ENCODE data around the gene RNASEH2B. TPM values are rescaled to one million over a fixed set of nuclear protein-coding genes. Genes with fewer than 3 reads are reported as not detected.

RNASEH2B gene
- total RNA-seq, 1 donor from 2014 or later = 23.6 TPM

DNA sequence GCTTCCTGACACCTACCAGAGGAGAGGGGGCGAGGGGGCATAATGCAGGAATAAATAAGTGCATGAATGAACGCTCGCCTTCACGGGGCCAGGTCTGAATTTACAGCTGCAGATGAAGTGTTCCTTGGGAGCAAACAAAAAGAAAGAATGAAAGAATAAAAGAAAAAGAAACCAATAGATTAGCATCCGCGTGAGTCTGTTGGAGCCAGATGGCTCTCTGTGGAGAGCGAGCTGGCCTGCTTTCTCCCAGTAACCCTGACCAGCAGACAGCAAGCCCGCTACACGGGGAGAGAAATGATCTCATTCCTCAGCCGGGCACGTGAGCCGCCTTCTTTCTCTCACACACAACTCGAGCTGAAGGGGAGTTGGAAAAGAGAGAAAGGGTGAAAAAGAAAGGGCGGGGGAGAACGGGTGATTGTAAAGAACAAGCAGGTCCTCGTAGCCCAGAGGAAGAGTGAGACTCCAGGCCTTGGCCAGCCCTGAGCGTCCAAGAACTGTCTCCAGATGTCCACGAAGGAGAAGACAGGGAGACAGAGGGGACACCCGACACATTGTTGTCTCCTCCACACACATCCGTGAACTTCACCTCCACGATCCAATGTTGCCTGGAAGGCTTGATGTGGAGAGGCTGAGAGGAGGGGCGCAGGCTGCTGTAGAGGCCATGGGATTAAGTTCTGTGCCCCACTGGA lies 81.4 kb downstream of the RNASEH2B start:
- Histone ChIP-seq H2AFZ (ENCODE audit: low read depth, low read length) (peak overlapping the region; percentile 77), H3K79me2 (ENCODE audit: insufficient read depth, low read length) (no peaks in the 10 kb centered on the region), H3K27ac (ENCODE audit: low read depth, low read length) (no peak overlapping the region), H3K9me3 (ENCODE audit: insufficient read depth, low read depth, low read length) (no peaks in the 10 kb centered on the region), H3K4me2 (ENCODE audit: low read length) (peak overlapping the region; percentile 74), H3K36me3 (ENCODE audit: insufficient read depth, low read length) (no peaks in the 10 kb centered on the region), H3K4me1 (ENCODE audit: insufficient read depth, low read length) (peaks cover 3% of the 10 kb centered on the region), H3K4me3 (ENCODE audit: insufficient read depth, low read depth, low read length) (peak overlapping the region; percentile 40), H3K9ac (ENCODE audit: low read length) (peak overlapping the region; percentile 57), H3K27me3 (ENCODE audit: insufficient read depth, low read length) (peaks cover 3% of the 10 kb centered on the region), H4K20me1 (ENCODE audit: insufficient read depth, low read length) (no peaks in the 10 kb centered on the region)
- FAIRE-seq (no peak), DNase-seq (ENCODE audit: low read depth) (peak; percentile 66)
- peak overlapping the region; percentile 1 for H3K27ac Mint-ChIP-seq (ENCODE audit: unreplicated experiment)
- H3K36me3 Mint-ChIP-seq (ENCODE audit: low read depth, unreplicated experiment) = no peaks in the 10 kb centered on the region
- peaks cover 13% of the 10 kb centered on the region for H3K27me3 Mint-ChIP-seq (ENCODE audit: low read depth, unreplicated experiment)
- peaks cover 1% of the 10 kb centered on the region for H3K4me1 Mint-ChIP-seq (ENCODE audit: low read depth, unreplicated experiment)
- TF ChIP-seq, protein P1, sequence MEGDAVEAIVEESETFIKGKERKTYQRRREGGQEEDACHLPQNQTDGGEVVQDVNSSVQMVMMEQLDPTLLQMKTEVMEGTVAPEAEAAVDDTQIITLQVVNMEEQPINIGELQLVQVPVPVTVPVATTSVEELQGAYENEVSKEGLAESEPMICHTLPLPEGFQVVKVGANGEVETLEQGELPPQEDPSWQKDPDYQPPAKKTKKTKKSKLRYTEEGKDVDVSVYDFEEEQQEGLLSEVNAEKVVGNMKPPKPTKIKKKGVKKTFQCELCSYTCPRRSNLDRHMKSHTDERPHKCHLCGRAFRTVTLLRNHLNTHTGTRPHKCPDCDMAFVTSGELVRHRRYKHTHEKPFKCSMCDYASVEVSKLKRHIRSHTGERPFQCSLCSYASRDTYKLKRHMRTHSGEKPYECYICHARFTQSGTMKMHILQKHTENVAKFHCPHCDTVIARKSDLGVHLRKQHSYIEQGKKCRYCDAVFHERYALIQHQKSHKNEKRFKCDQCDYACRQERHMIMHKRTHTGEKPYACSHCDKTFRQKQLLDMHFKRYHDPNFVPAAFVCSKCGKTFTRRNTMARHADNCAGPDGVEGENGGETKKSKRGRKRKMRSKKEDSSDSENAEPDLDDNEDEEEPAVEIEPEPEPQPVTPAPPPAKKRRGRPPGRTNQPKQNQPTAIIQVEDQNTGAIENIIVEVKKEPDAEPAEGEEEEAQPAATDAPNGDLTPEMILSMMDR (IDR thresholded peaks at IDR 0.05; ENCODE audit: insufficient read depth, low read depth, low read length) = no peak
- TF ChIP-seq EZH2 (IDR thresholded peaks at IDR 0.05; ENCODE audit: insufficient read depth, low read length) = no peak
- peaks cover 2% of the 10 kb centered on the region for H3K9me3 Mint-ChIP-seq (ENCODE audit: unreplicated experiment)
- H3K4me3 Mint-ChIP-seq (ENCODE audit: unreplicated experiment) = no peak overlapping the region

DNA sequence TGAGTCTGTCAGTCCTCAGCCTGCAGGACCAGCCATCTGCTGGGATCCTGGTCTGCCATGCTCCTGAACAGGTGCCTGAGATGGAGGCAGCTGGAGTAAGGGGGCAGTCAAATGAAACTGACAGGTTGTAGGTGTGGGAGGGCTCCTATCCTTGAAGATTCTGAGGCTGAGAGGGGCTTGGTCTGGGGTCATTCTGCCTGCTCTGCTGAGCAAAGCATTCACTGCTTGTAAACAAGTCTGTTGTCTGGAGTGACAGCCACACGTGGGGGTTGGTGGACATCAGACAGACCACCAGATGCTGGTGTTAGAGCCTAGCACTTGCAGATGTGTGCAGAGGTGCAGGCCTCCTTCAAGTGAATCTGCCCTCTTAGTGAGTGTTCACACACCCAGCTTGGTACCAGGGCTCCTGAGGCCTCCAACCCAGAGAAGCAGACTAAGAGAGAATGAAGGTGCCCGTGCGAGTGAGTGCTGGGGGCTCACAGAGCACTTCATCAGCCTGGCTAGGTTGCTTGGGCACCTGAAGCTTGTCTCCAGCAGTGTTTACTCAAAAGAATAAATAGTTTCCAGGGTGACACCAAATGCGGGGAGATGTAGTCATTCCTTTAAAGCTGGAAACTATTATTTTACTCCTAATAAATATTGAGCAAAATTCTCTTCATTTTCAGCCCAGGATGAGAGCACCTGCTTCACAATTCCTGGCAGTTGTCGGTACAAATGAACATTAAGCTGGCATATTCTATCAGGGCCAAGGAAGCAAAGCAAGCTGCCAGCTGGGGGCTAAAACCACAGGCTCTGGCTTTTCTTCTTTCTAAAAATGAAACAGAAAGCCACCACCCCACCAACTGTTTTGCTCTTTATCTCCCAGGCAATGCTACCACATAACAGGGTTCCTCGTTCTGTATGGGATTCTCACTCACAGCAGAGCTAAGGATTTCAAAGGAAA lies 82.3 kb downstream of the RNASEH2B start:
- H3K9me3 ChIP-seq (ENCODE audit: insufficient read depth, low read depth, low read length) = no peaks in the 10 kb centered on the region
- peak overlapping the region; percentile 77 for H2AFZ ChIP-seq (ENCODE audit: low read depth, low read length)
- Mint-ChIP-seq H3K4me3 (ENCODE audit: unreplicated experiment) (no peak overlapping the region), H3K27ac (ENCODE audit: unreplicated experiment) (peak overlapping the region; percentile 53), H3K27me3 (ENCODE audit: low read depth, unreplicated experiment) (peaks cover 13% of the 10 kb centered on the region), H3K36me3 (ENCODE audit: low read depth, unreplicated experiment) (no peaks in the 10 kb centered on the region), H3K4me1 (ENCODE audit: low read depth, unreplicated experiment) (peaks cover 1% of the 10 kb centered on the region), H3K9me3 (ENCODE audit: unreplicated experiment) (peaks cover 2% of the 10 kb centered on the region)
- H3K4me2 ChIP-seq (ENCODE audit: low read length) = peak overlapping the region; percentile 74
- peaks cover 3% of the 10 kb centered on the region for H3K4me1 ChIP-seq (ENCODE audit: insufficient read depth, low read length)
- FAIRE-seq (no peak), DNase-seq (ENCODE audit: low read depth) (no peak)
- H4K20me1 ChIP-seq (ENCODE audit: insufficient read depth, low read length) = no peaks in the 10 kb centered on the region
- H3K27ac ChIP-seq (ENCODE audit: low read depth, low read length) = no peak overlapping the region
- H3K79me2 ChIP-seq (ENCODE audit: insufficient read depth, low read length) = no peaks in the 10 kb centered on the region
- no peak overlapping the region for H3K4me3 ChIP-seq (ENCODE audit: insufficient read depth, low read depth, low read length)
- H3K9ac ChIP-seq (ENCODE audit: low read length) = no peak overlapping the region
- peaks cover 3% of the 10 kb centered on the region for H3K27me3 ChIP-seq (ENCODE audit: insufficient read depth, low read length)
- TF ChIP-seq, protein P1 (IDR thresholded peaks at IDR 0.05; ENCODE audit: insufficient read depth, low read depth, low read length) = no peak
- no peak for TF ChIP-seq EZH2 (IDR thresholded peaks at IDR 0.05; ENCODE audit: insufficient read depth, low read length)
- H3K36me3 ChIP-seq (ENCODE audit: insufficient read depth, low read length) = no peaks in the 10 kb centered on the region
